ENCODE data around the gene SYVN1. TPM values are rescaled to one million over a fixed set of nuclear protein-coding genes. Genes with fewer than 3 reads are reported as not detected.

The SYVN1 gene
- total and polyA plus RNA-seq, 11 donors = 13.9 to 65.8 (median 28.2) TPM

GRCh38 chr11:65087216-65087615 is 47.1 kb downstream of the SYVN1 start:
- no peak overlapping the region for H3K4me3 ChIP-seq
- TF ChIP-seq CTCF (IDR thresholded peaks at IDR 0.05) (no peak), POLR2A (IDR thresholded peaks at IDR 0.05) (no peak)
- H3K27me3 ChIP-seq = no peaks in the 10 kb centered on the region
- H3K27ac ChIP-seq = no peak overlapping the region
- peaks cover 0 to 51% (median 42%) of the 10 kb centered on the region in 9 donors for H3K36me3 ChIP-seq
- intact Hi-C loops (cut with DNase I) = loop anchor here in 2 of 10 donors (10.0 kb wide), 1 partner anchor 72 kb away; the partner anchor contains the start of gene ARL2 (in 2 of the 2)
- peaks cover 4 to 27% (median 16%) of the 10 kb centered on the region in 12 donors for H3K4me1 ChIP-seq
- no peaks in the 10 kb centered on the region for H3K9me3 ChIP-seq
- WGBS, 4 donors = 86 to 93% (median 89%) methylated on average over 11 of the region's 11 CpGs
- no peak for DNase-seq
- no peak for ATAC-seq

GRCh38 chr11:65086809-65087208 is 47.5 kb downstream of the SYVN1 start:
- Histone ChIP-seq H3K4me1 (peaks cover 4 to 27% (median 16%) of the 10 kb centered on the region in 12 donors), H3K36me3 (peaks cover 0 to 51% (median 42%) of the 10 kb centered on the region in 9 donors), H3K27me3 (no peaks in the 10 kb centered on the region), H3K9me3 (no peaks in the 10 kb centered on the region), H3K27ac (no peak overlapping the region), H3K4me3 (no peak overlapping the region)
- intact Hi-C loops (cut with DNase I) = loop anchor here in 2 of 10 donors (10.0 kb wide), 1 partner anchor 72 kb away; the partner anchor contains the start of gene ARL2 (in 2 of the 2)
- ATAC-seq (no peak), DNase-seq (no peak)
- TF ChIP-seq POLR2A (IDR thresholded peaks at IDR 0.05) (no peak), CTCF (IDR thresholded peaks at IDR 0.05) (no peak)
- 91 to 95% (median 93%) methylated on average over 7 to 9 of the region's 9 CpGs for WGBS, 4 donors

- intact Hi-C loops (cut with DNase I) = loop anchor here in 4 of 10 donors (2.0 to 10.0 kb wide), 3 partner anchors 35 to 71 kb away; partner anchors contain the start of genes ARL2 (in 2 of the 4) and SAC3D1 (in 1 of the 4)
- Histone ChIP-seq H3K27me3 (no peaks in the 10 kb centered on the region), H3K4me1 (peaks cover 4 to 27% (median 16%) of the 10 kb centered on the region in 12 donors), H3K9me3 (no peaks in the 10 kb centered on the region), H3K27ac (no peak overlapping the region), H3K36me3 (peaks cover 0 to 51% (median 42%) of the 10 kb centered on the region in 9 donors), H3K4me3 (no peak overlapping the region)
- DNase-seq (no peak), ATAC-seq (no peak)
- 79 to 97% (median 92%) methylated on average over 4 of the region's 4 CpGs for WGBS, 4 donors
- no peak for TF ChIP-seq CTCF (IDR thresholded peaks at IDR 0.05)
- TF ChIP-seq POLR2A (IDR thresholded peaks at IDR 0.05) = no peak
These were observed 48.9 kb downstream of the SYVN1 start for GRCh38 chr11:65085446-65085845.

GRCh38 chr11:65084598-65085375 is 49.5 kb downstream of the SYVN1 start:
- TF ChIP-seq POLR2A (IDR thresholded peaks at IDR 0.05) (no peak), CTCF (IDR thresholded peaks at IDR 0.05) (no peak)
- ATAC-seq = peak in 2 of 4 donors; percentile 5 to 8

More at GRCh38 chr11:65084598-65085375, 49.5 kb downstream of the SYVN1 start:
- H3K36me3 ChIP-seq = peaks cover 0 to 48% (median 42%) of the 10 kb centered on the region in 9 donors
- H3K27ac ChIP-seq = peak overlapping the region; percentile 45 to 95 (median 90)
- no peaks in the 10 kb centered on the region for H3K9me3 ChIP-seq
- 47 to 53% (median 48%) methylated on average over 21 to 23 of the region's 23 CpGs for WGBS, 4 donors
- no peak for DNase-seq
- peak overlapping the region; percentile 44 to 93 (median 79) for H3K4me3 ChIP-seq
- peaks cover 4 to 27% (median 16%) of the 10 kb centered on the region in 12 donors for H3K4me1 ChIP-seq
- intact Hi-C loops (cut with DNase I) = loop anchor here in 7 of 10 donors (1.0 to 10.0 kb wide), 8 partner anchors 12 to 72 kb away; partner anchors contain the start of genes SAC3D1 (in 5 of the 7), ARL2 (in 4 of the 7), VPS51 (in 2 of the 7) and FAU (in 1 of the 7)
- H3K27me3 ChIP-seq = no peaks in the 10 kb centered on the region

Data from heart left ventricle (tissue), 16 donors.